SK-N-SH (cell line): ENCODE data around the gene USP40. TPM values are rescaled to one million over a fixed set of nuclear protein-coding genes. Genes with fewer than 3 reads are reported as not detected.
A peak's percentile ranks its signal among the peaks of the same experiment; 100 is the strongest.

Experiments
- CTCF ChIA-PET: fragments of 300-600, 350-600 bp; formaldehyde crosslinking; extraction: SDS; loops from one replicate; lab custom pipeline; 2021; lab: Yijun Ruan, JAX
- POLR2A ChIA-PET: fragments of 350-600 bp; sonication (Branson Sonifier 250); formaldehyde crosslinking; extraction: SDS; loops from one replicate; lab custom pipeline; 2020; ENCODE audit warnings: antibody characterized with exemption, inconsistent platforms; lab: Yijun Ruan, JAX
- DNase-seq: peaks from one replicate; pipeline ENCODE4 v3.0.0; 2012
- H2AFZ ChIP-seq: fragments of 200-600 bp; sonication (generic); 2 replicates; pipeline ENCODE4 v1.8.1; 2016; ENCODE audit warnings: antibody characterized with exemption, mild to moderate bottlenecking, low read depth
- H3F3A ChIP-seq: fragments of 200-600 bp; sonication (generic); replicated peaks from 2 replicates; pipeline ENCODE3; 2016; ENCODE audit warnings: antibody characterized with exemption, mild to moderate bottlenecking; ENCODE audit not compliant: insufficient read depth
- H3K27ac ChIP-seq, 2 experiments: fragments of 200-500 bp in 1 of 2; fragments of 200-600 bp in 1 of 2; sonication (Bioruptor generic) in 1 of 2; sonication (generic), shearing (Covaris generic) in 1 of 2; 2 replicates each; pipeline versions ENCODE4 v1.5.1 to v1.6.1; 2014 to 2016; ENCODE audit warnings: low read depth in 2 of 2, inconsistent platforms in 1 of 2, low read length in 1 of 2, mild to moderate bottlenecking in 1 of 2, mixed read lengths in 1 of 2
- H3K27me3 ChIP-seq: fragments of 200-600 bp; sonication (generic), shearing (Covaris generic); 2 replicates; pipeline ENCODE4 v1.6.1; 2016; ENCODE audit warnings: mixed run types; ENCODE audit not compliant: insufficient read depth
- H3K36me3 ChIP-seq, 2 experiments: fragments of 200-500 bp in 1 of 2; fragments of 200-600 bp in 1 of 2; sonication (Bioruptor generic) in 1 of 2; sonication (generic) in 1 of 2; replicated peaks in 1 of 2; 2 replicates each; pipeline versions ENCODE3 to v1.5.1; 2014 to 2016; ENCODE audit warnings: low read length in 1 of 2, mild to moderate bottlenecking in 1 of 2; ENCODE audit not compliant: insufficient read depth in 2 of 2, control insufficient read depth in 1 of 2
- H3K4me1 ChIP-seq, 2 experiments: fragments of 200-500 bp in 1 of 2; fragments of 200-600 bp in 1 of 2; sonication (Bioruptor generic) in 1 of 2; sonication (generic), shearing (Covaris generic) in 1 of 2; 2 replicates each; pipeline versions ENCODE4 v1.5.1 to v1.6.1; 2014 to 2016; ENCODE audit warnings: low read depth in 1 of 2, low read length in 1 of 2, mixed run types in 1 of 2; ENCODE audit not compliant: insufficient read depth in 2 of 2, control insufficient read depth in 1 of 2
- H3K4me2 ChIP-seq: fragments of 200-600 bp; sonication (generic), shearing (Covaris generic); 2 replicates; pipeline ENCODE4 v1.6.1; 2017; ENCODE audit warnings: mixed run types
- H3K4me3 ChIP-seq, 2 experiments: fragments of 200-500 bp in 1 of 2; fragments of 200-600 bp in 1 of 2; sonication (Bioruptor generic) in 1 of 2; sonication (generic), shearing (Covaris generic) in 1 of 2; 2 replicates each; pipeline versions ENCODE4 v1.5.1 to v1.8.1; 2014 to 2016; ENCODE audit warnings: low read depth in 2 of 2, inconsistent platforms in 1 of 2, low read length in 1 of 2, mild to moderate bottlenecking in 1 of 2, mixed read lengths in 1 of 2, moderate library complexity in 1 of 2
- H3K79me2 ChIP-seq: fragments of 200-600 bp; sonication (generic); 2 replicates; pipeline ENCODE4 v1.8.1; 2017; ENCODE audit warnings: mild to moderate bottlenecking; ENCODE audit not compliant: insufficient read depth
- H3K9ac ChIP-seq: fragments of 200-600 bp; sonication (generic); 2 replicates; pipeline ENCODE4 v1.6.1; 2017; ENCODE audit warnings: mixed run types
- H3K9me2 ChIP-seq: fragments of 200-600 bp; sonication (generic); 2 replicates; pipeline ENCODE4 v1.6.1; 2017; ENCODE audit warnings: mixed run types
- H3K9me3 ChIP-seq: fragments of 200-600 bp; sonication (generic); 2 replicates; pipeline ENCODE4 v1.6.1; 2017; ENCODE audit warnings: mixed run types, mild to moderate bottlenecking, moderate library complexity
- H4K20me1 ChIP-seq: fragments of 200-600 bp; sonication (generic); 2 replicates; pipeline ENCODE4 v1.6.1; 2017; ENCODE audit warnings: mild to moderate bottlenecking, mixed run types; ENCODE audit not compliant: insufficient read depth
- CHD2 ChIP-seq: fragments of 150-350 bp; IDR thresholded peaks from 2 replicates; pipeline ENCODE4 v1.6.1; 2018; ENCODE audit warnings: low read length; ENCODE audit not compliant: partially characterized antibody
- ELF1 ChIP-seq: IDR thresholded peaks from 2 replicates; pipeline ENCODE4 v1.4.0; 2012
- EP300 ChIP-seq, 2 experiments: IDR thresholded peaks; 2 replicates each; pipeline versions ENCODE4 v1.4.0 to v1.6.1; 2012; ENCODE audit warnings: borderline replicate concordance in 1 of 2, low read depth in 1 of 2, low read length in 1 of 2
- EZH2phosphoT487 ChIP-seq: fragments of 200-600 bp; sonication (generic); IDR thresholded peaks from 2 replicates; pipeline ENCODE4 v1.6.1; 2017; ENCODE audit warnings: low read depth, mixed run types, mild to moderate bottlenecking, antibody characterized with exemption, moderate library complexity, borderline replicate concordance
- FOXJ3 ChIP-seq: sonication (generic); formaldehyde crosslinking; IDR thresholded peaks from 2 replicates; pipeline ENCODE4 v1.5.1; 2020; ENCODE audit warnings: mild to moderate bottlenecking, missing genetic modification reagents
- GABPA ChIP-seq: IDR thresholded peaks from 2 replicates; pipeline ENCODE4 v1.4.0; 2012; ENCODE audit warnings: low read depth, mild to moderate bottlenecking
- GATA2 ChIP-seq: sonication (generic); formaldehyde crosslinking; IDR thresholded peaks from 2 replicates; pipeline ENCODE4 v1.5.0; 2020; ENCODE audit warnings: mild to moderate bottlenecking, missing genetic modification reagents
- JUND ChIP-seq: IDR thresholded peaks from 2 replicates; pipeline ENCODE4 v1.4.0; 2012
- MEF2A ChIP-seq: IDR thresholded peaks from 2 replicates; pipeline ENCODE4 v1.4.0; 2012; ENCODE audit warnings: low read depth, borderline replicate concordance
- MXI1 ChIP-seq: IDR thresholded peaks from 2 replicates; pipeline ENCODE4 v1.6.1; 2012; ENCODE audit warnings: mild to moderate bottlenecking, low read depth, low read length, improper control_type of control experiment
- NFIC ChIP-seq: IDR thresholded peaks from 2 replicates; pipeline ENCODE4 v1.4.0; 2012; ENCODE audit warnings: borderline replicate concordance
- PBX3 ChIP-seq: IDR thresholded peaks from 2 replicates; pipeline ENCODE4; 2012
- POLR2AphosphoS5 ChIP-seq: IDR thresholded peaks from 2 replicates; pipeline ENCODE4 v1.6.1; 2012; ENCODE audit warnings: low read depth, low read length
- RCOR1 ChIP-seq: fragments of 150-350 bp; IDR thresholded peaks from 2 replicates; pipeline ENCODE4 v1.6.1; 2017; ENCODE audit warnings: antibody characterized with exemption, low read length
- RFX5 ChIP-seq: IDR thresholded peaks from 2 replicates; pipeline ENCODE4 v1.6.1; 2012; ENCODE audit warnings: mild to moderate bottlenecking, improper control_type of control experiment, low read length
- SIN3A ChIP-seq: IDR thresholded peaks from 2 replicates; pipeline ENCODE4 v1.6.1; 2012; ENCODE audit warnings: low read depth, mild to moderate bottlenecking, low read length, moderate library complexity, borderline replicate concordance
- SMC3 ChIP-seq: IDR thresholded peaks from 2 replicates; pipeline ENCODE4 v1.6.1; 2012; ENCODE audit warnings: low read depth, low read length, improper control_type of control experiment
- TAF1 ChIP-seq: IDR thresholded peaks from 2 replicates; pipeline ENCODE4 v1.6.1; 2012; ENCODE audit warnings: low read depth, mild to moderate bottlenecking, low read length, moderate library complexity, borderline replicate concordance
- TCF12 ChIP-seq: IDR thresholded peaks from 2 replicates; pipeline ENCODE4 v1.4.0; 2012
- TEAD4 ChIP-seq: IDR thresholded peaks from 2 replicates; pipeline ENCODE4 v1.4.0; 2012; ENCODE audit warnings: mild to moderate bottlenecking, borderline replicate concordance; ENCODE audit not compliant: insufficient read depth
- YY1 ChIP-seq: IDR thresholded peaks from 2 replicates; pipeline ENCODE4 v1.4.0; 2012; ENCODE audit warnings: low read depth, mild to moderate bottlenecking
- WGBS: methylation state at CpG from one replicate; pipeline ENCODE4 v1.1.6; 2017; ENCODE audit warnings: low lambda C conversion rate; 5-methylcytosine and 5-hydroxymethylcytosine counted together
- polyA plus RNA-seq, 3 experiments: library from polyadenylated mRNA; depleted of rRNA; stranded (reverse); fragments of >200 nt; gene quantifications; 2 replicates each; pipeline ENCODE4 v1.2.3, GENCODE V29; 2012
- TF ChIP-seq, protein P1 (sequence below): IDR thresholded peaks from 2 replicates; pipeline ENCODE4 v1.4.0; 2012; ENCODE audit warnings: low read depth, borderline replicate concordance
- TF ChIP-seq, protein P2 (sequence below): fragments of 150-350 bp; IDR thresholded peaks from 2 replicates; pipeline ENCODE4 v1.6.1; 2016; ENCODE audit warnings: mild to moderate bottlenecking, low read depth, low read length
- TF ChIP-seq, protein P3 (sequence below): IDR thresholded peaks from 2 replicates; pipeline ENCODE4 v1.4.0; 2012; ENCODE audit warnings: low read depth, borderline replicate concordance
- TF ChIP-seq, protein P4 (sequence below): fragments of 200-600 bp; sonication (generic); IDR thresholded peaks from 2 replicates; pipeline ENCODE4 v1.6.1; 2017; ENCODE audit warnings: antibody characterized with exemption, mild to moderate bottlenecking, moderate library complexity

Gene USP40
- polyA plus RNA-seq, 1 of the 3 experiments (the other 2 are of a cell fraction) = 37.0 TPM

DNA sequence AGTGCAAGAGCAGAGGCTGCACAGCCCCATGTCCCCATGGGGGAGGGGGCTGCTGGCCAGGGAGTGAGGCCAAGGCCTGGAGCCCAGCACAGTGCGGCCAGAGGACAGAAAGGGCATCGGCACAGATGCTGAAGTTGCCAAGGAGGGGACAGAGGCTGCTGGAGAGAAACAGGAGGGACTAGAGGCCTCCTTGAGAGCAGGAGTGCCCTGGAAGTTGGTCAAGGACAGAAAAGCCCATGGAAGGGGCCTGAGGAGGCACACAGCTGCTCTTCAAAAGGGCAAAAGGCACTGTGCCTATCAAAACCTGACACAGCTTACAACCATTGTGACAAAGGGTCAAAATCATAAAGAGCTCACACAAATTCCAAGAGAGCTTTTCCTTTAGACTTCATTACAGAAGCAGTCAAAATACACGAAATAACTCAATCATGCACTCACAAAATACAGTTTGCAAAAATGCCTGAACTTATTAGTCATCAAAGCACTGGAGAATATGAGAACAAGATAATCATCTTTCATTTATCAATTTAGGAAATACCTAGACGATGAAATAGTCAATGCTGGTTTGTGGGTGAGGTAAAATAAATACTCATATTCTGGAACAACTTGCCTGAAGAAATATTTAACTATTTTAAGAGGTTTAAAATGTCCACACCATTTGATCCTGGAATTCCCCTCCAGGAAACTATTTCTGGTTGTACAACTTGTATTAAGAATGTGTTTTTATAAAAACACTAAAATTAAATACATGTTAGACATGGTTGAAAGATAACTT lies 79.6 kb downstream of the USP40 start:
- Histone ChIP-seq H3K4me3 (no peak overlapping the region; a peak in 1 of 4 replicates), H3K36me3 (peaks cover 29 to 36% of the 10 kb centered on the region in 2 experiments), H3K4me2 (peak overlapping the region; percentile 61; the same call in 1 of the 2 replicates), H3K9me2 (no peaks in the 10 kb centered on the region), H3K4me1 (peaks cover 2 to 34% of the 10 kb centered on the region in 2 experiments; a peak in 3 of 4 replicates), H3K27me3 (no peaks in the 10 kb centered on the region), H3K27ac (peak overlapping the region; percentile 67 to 99), H2AFZ (no peak overlapping the region), H3K79me2 (peaks cover 7% of the 10 kb centered on the region; the same call in 1 of the 2 replicates), H3K9ac (peak overlapping the region; percentile 68; the same call in 1 of the 2 replicates), H4K20me1 (no peaks in the 10 kb centered on the region), H3K9me3 (no peaks in the 10 kb centered on the region), H3F3A (peaks cover 38% of the 10 kb centered on the region)
- WGBS = 2% methylated on average over 4 of the region's 4 CpGs
- ChIA-PET POLR2A (no interaction called here), CTCF (no interaction called here)
- DNase-seq = no peak
- TF ChIP-seq RCOR1 (no peak), PBX3 (peak; percentile 94), TAF1 (no peak), TEAD4 (peak; percentile 99), ELF1 (no peak), GABPA (no peak), SIN3A (no peak), EZH2phosphoT487 (no peak), POLR2AphosphoS5 (peak; percentile 82; the same call in 1 of the 2 replicates), YY1 (peak; percentile 48; the same call in 1 of the 2 replicates), SMC3 (no peak), NFIC (peak; percentile 91), FOXJ3 (CRISPR knock-in tag) (no peak), GATA2 (CRISPR knock-in tag) (no peak), EP300 (IDR thresholded peaks at IDR 0.05; ENCODE audit: borderline replicate concordance in 1 of 2, low read depth in 1 of 2, low read length in 1 of 2) (peak; percentile 56 to 99), MXI1 (no peak), RFX5 (no peak), CHD2 (no peak), TCF12 (peak; percentile 97), MEF2A (peak; percentile 90), JUND (peak; percentile 99)
- TF ChIP-seq, protein P1, sequence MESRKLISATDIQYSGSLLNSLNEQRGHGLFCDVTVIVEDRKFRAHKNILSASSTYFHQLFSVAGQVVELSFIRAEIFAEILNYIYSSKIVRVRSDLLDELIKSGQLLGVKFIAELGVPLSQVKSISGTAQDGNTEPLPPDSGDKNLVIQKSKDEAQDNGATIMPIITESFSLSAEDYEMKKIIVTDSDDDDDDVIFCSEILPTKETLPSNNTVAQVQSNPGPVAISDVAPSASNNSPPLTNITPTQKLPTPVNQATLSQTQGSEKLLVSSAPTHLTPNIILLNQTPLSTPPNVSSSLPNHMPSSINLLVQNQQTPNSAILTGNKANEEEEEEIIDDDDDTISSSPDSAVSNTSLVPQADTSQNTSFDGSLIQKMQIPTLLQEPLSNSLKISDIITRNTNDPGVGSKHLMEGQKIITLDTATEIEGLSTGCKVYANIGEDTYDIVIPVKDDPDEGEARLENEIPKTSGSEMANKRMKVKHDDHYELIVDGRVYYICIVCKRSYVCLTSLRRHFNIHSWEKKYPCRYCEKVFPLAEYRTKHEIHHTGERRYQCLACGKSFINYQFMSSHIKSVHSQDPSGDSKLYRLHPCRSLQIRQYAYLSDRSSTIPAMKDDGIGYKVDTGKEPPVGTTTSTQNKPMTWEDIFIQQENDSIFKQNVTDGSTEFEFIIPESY = peak; percentile 58; the same call in 1 of the 2 replicates
- TF ChIP-seq, protein P2, sequence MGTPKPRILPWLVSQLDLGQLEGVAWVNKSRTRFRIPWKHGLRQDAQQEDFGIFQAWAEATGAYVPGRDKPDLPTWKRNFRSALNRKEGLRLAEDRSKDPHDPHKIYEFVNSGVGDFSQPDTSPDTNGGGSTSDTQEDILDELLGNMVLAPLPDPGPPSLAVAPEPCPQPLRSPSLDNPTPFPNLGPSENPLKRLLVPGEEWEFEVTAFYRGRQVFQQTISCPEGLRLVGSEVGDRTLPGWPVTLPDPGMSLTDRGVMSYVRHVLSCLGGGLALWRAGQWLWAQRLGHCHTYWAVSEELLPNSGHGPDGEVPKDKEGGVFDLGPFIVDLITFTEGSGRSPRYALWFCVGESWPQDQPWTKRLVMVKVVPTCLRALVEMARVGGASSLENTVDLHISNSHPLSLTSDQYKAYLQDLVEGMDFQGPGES = no peak
- TF ChIP-seq, protein P3, sequence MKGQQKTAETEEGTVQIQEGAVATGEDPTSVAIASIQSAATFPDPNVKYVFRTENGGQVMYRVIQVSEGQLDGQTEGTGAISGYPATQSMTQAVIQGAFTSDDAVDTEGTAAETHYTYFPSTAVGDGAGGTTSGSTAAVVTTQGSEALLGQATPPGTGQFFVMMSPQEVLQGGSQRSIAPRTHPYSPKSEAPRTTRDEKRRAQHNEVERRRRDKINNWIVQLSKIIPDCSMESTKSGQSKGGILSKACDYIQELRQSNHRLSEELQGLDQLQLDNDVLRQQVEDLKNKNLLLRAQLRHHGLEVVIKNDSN = no peak
- TF ChIP-seq, protein P4, sequence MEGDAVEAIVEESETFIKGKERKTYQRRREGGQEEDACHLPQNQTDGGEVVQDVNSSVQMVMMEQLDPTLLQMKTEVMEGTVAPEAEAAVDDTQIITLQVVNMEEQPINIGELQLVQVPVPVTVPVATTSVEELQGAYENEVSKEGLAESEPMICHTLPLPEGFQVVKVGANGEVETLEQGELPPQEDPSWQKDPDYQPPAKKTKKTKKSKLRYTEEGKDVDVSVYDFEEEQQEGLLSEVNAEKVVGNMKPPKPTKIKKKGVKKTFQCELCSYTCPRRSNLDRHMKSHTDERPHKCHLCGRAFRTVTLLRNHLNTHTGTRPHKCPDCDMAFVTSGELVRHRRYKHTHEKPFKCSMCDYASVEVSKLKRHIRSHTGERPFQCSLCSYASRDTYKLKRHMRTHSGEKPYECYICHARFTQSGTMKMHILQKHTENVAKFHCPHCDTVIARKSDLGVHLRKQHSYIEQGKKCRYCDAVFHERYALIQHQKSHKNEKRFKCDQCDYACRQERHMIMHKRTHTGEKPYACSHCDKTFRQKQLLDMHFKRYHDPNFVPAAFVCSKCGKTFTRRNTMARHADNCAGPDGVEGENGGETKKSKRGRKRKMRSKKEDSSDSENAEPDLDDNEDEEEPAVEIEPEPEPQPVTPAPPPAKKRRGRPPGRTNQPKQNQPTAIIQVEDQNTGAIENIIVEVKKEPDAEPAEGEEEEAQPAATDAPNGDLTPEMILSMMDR = no peak
